ENCODE measurements around the gene EBPL. TPM values are rescaled to one million over a fixed set of nuclear protein-coding genes. Genes with fewer than 3 reads are reported as not detected.

EBPL gene
- 57.9 and 78.6 TPM in 2 replicates for total RNA-seq (2012; rRNA removed)
- 65.3 and 71.1 TPM in 2 replicates for polyA plus RNA-seq (2012; rRNA removed)
- polyA plus RNA-seq (2012; cell fraction: cytosol; rRNA removed): 69.8 and 135 TPM in 2 replicates
- polyA plus RNA-seq (2012; cell fraction: nucleus; rRNA removed; ENCODE audit: low replicate concordance): 30.9 and 44.7 TPM in 2 replicates
- percentile 81 among the genes with signal in this experiment for Bru-seq, nascent RNA
- percentile 89 among the genes with signal in this experiment for BruChase-seq, experiment 1, labeled RNA remaining after a 6-hour chase
- BruChase-seq, experiment 2, labeled RNA remaining after a 2-hour chase: percentile 85 among the genes with signal in this experiment
- long read RNA-seq, transcript EBPL-201 (4 exons, 914 nt): major isoform, 42 of 69 reads
- long read RNA-seq, transcript EBPL-206 (3 exons, 810 nt): minor isoform, 14 of 69 reads
- long read RNA-seq, transcript EBPL-203 (2 exons, 579 nt): minor isoform, 5 of 69 reads
- long read RNA-seq, partial matches to known transcripts: 0 of 69 reads
- long read RNA-seq, other reads (novel, unspliced or antisense): 6 of 69 reads

- TSS peak; percentile 22 for BruUV-seq (replicated peaks)
- peak; percentile 86 for DNase-seq
- Histone ChIP-seq H2BK15ac (ENCODE audit: low read depth, low read length) (peak within 1 kb of the TSS; percentile 84; the same call in 2 of the 3 replicates), H3K9me1 (ENCODE audit: insufficient read depth, low read length) (peaks cover 12% of the 10 kb centered on the region), H3K4me1 (ENCODE audit: control insufficient read depth, insufficient read depth, low read length) (0 out of 2 replicates have a peak, but pooled peaks cover 1% of the 10 kb centered on the region), H3K56ac (ENCODE audit: extremely low read depth, insufficient read depth, low read length) (peak within 1 kb of the TSS; percentile 83; the same call in 1 of the 2 replicates), H3K27ac (ENCODE audit: insufficient read depth, low read length) (peak within 1 kb of the TSS; percentile 67), H2AFZ (replicated peaks; ENCODE audit: low read length, poor library complexity) (peak within 1 kb of the TSS; percentile 98), H4K5ac (ENCODE audit: low read depth, low read length) (peak within 1 kb of the TSS; percentile 31), H3K9me3 (ENCODE audit: control insufficient read depth, insufficient read depth, low read length) (no peaks in the 10 kb centered on the region), H4K8ac (ENCODE audit: low read depth in 2 of 2, low read length in 2 of 2) (peak within 1 kb of the TSS; percentile 74 to 86), H2AK9ac (replicated peaks; ENCODE audit: low read depth, low read length, poor library complexity) (peak within 1 kb of the TSS; percentile 29), H2AK5ac (ENCODE audit: low read depth, low read length) (peak within 1 kb of the TSS; percentile 64), H3K4me3 (ENCODE audit: insufficient read depth, low read depth, low read length) (peak within 1 kb of the TSS; percentile 56), H3K36me3 (ENCODE audit: control insufficient read depth, insufficient read depth, low read length) (peaks cover 13% of the 10 kb centered on the region), H3K4me2 (ENCODE audit: low read depth, low read length) (peak within 1 kb of the TSS; percentile 66), H2BK20ac (ENCODE audit: low read depth, low read length) (peak within 1 kb of the TSS; percentile 80), H3K4ac (ENCODE audit: low read depth, low read length) (peak within 1 kb of the TSS; percentile 84), H4K20me1 (ENCODE audit: insufficient read depth, low read length) (peaks cover 14% of the 10 kb centered on the region; the same call in 1 of the 2 replicates), H3K23ac (ENCODE audit: low read depth, low read length) (peak within 1 kb of the TSS; percentile 94), H3K27me3 (ENCODE audit: control insufficient read depth, insufficient read depth, low read length) (no peaks in the 10 kb centered on the region), H2BK120ac (ENCODE audit: low read depth, low read length) (peak within 1 kb of the TSS; percentile 93), H3K18ac (ENCODE audit: low read depth, low read length) (peak within 1 kb of the TSS; percentile 22; the same call in 1 of the 2 replicates), H3K9ac (ENCODE audit: low read depth, low read length) (peak within 1 kb of the TSS; percentile 74), H3K79me1 (ENCODE audit: low read depth in 1 of 2, low read length in 2 of 2) (peaks cover 29 to 52% of the 10 kb centered on the region in 2 experiments), H3K14ac (replicated peaks; ENCODE audit: low read depth, low read length) (peak within 1 kb of the TSS; percentile 95), H2BK5ac (ENCODE audit: low read depth, low read length, poor library complexity, severe bottlenecking) (peak within 1 kb of the TSS; percentile 78), H4K91ac (ENCODE audit: insufficient read depth, low read depth, low read length) (peak within 1 kb of the TSS; percentile 87)
- intact Hi-C loops (cut with micrococcal nuclease) (loop anchor here (2.0 to 10.0 kb wide), 3 partner anchors 102 to 244 kb away; partner anchors contain the start of genes KPNA3 and SPRYD7), dilution Hi-C loops (cut with HindIII; ENCODE audit: low sequenced_read_pairs, unreplicated experiment) (no loop called here), in situ Hi-C loops (cut with MboI; ENCODE audit: low sequenced_read_pairs) (no loop called here)
- peak; percentile 99 for ATAC-seq (ENCODE audit: low read depth)
- ChIA-PET POLR2A (ENCODE audit: unreplicated experiment) (interaction anchor here (1.0 kb wide), 1 partner anchor 12 kb away, joined by 4 read pairs; no protein-coding TSS in a partner anchor), CTCF (interaction anchor here (0.6 to 0.8 kb wide), 3 partner anchors 161 to 763 kb away, joined by 3 read pairs; no protein-coding TSS in a partner anchor)
- TF ChIP-seq NFE2L2 (IDR thresholded peaks at IDR 0.05; ENCODE audit: low read depth, low read length) (no peak), MAFK (IDR thresholded peaks at IDR 0.05; ENCODE audit: low read depth, low read length) (no peak), MXI1 (IDR thresholded peaks at IDR 0.05; ENCODE audit: borderline replicate concordance, low read depth, low read length) (peak; percentile 95; the same call in 1 of the 2 replicates), MAZ (IDR thresholded peaks at IDR 0.05; ENCODE audit: borderline replicate concordance, low read depth, low read length) (peak; percentile 45; the same call in 1 of the 2 replicates), CHD1 (IDR thresholded peaks at IDR 0.05; ENCODE audit: low read depth, low read length) (no peak), CEBPB (IDR thresholded peaks at IDR 0.05; ENCODE audit: low read depth, low read length) (peak; percentile 92), RFX5 (IDR thresholded peaks at IDR 0.05; ENCODE audit: low read depth, low read length) (no peak)
- 1% methylated on average over 33 of the region's 67 CpGs; no CpG with 5 or more reads in 1 of the 2 experiments for WGBS, 2 experiments (ENCODE audit: extremely low coverage in 2 of 2, insufficient read length in 1 of 2)
These were observed at the start of gene EBPL for GRCh38 chr13:49690995-49691784. Gene EBPL, minus strand, starts transcription at chr13:49691486. Its CDS starts 62 bp downstream, at chr13:49691424.
